K562 treated with DMSO at 1 percent for 24 hours (cell line): ENCODE data around the gene CARS1. TPM values are rescaled to one million over a fixed set of nuclear protein-coding genes. Genes with fewer than 3 reads are reported as not detected.

Experiments
- total RNA-seq: library from RNA; unstranded; fragments of 300-600 nt; gene quantifications from 2 replicates; pipeline ENCODE4 v1.2.3, GENCODE V29; 2022; ENCODE audit warnings: low read depth; ENCODE audit not compliant: insufficient read depth

CARS1 gene
- total RNA-seq: 164 and 175 TPM in 2 replicates

DNA sequence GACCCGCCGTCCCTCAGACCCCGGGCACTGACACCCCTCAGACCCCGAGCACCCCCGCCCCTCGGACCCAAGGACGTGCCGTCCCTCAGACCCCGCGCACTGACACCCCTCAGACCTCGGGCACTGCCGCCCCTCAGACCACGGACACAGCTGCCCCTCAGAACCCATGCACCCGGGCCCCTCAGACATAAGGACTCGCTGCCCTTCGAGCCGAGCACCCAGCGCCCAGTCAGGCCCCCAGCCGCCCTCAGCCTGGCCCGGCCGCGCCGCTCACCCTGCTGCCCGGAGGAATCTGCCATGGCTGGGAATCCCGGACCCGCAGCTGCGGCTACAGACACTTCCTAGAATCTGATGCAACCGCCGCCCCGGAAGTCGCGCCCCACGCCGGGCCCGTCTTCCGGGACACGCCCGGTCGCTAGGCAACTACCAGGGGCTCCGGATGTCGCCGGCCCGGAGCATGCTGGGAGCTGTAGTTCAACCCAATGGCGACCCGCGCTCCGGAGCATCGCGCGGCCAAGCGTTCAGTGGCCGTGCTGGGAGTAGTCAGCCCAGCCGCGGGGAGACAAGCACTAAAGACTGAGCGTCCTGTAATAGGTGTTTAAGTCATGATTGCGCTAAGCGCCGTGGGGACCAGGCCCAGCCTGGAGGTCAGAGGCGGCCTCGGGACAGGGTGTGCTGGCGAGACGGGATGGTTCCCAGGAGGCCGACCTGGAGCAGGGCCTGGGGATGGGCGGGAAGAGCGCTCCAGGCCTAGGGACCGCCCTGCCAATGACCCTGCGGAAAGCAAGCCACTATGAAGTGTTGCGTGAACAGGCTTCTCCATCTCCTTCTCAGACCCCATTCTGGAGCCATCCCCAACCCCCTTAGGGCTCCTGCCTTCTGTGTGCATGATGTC, at the start of gene CARS1:
Gene CARS1, minus strand, starts transcription at position 355 of the 895 bp plus-strand sequence. Its CDS starts 56 bp downstream, at position 299.

GRCh38 chr11:2992234-2992996, 64.8 kb downstream of the CARS1 start, which contains the start of gene NAP1L4:
TSS of gene NAP1L4 (minus strand) at chr11:2992329. CDS start at chr11:2979220, 13,109 bp downstream.

Other genes with a start within 250 kb of the CARS1 start
- 11.6 and 15.2 TPM in 2 replicates for gene CDKN1C, start 171.6 kb downstream of the CARS1 start, total RNA-seq
- gene PHLDA2, start 128.0 kb downstream of the CARS1 start, total RNA-seq: 44.1 and 49.3 TPM in 2 replicates
- gene NAP1L4, start 65.1 kb downstream of the CARS1 start, total RNA-seq: 107 and 120 TPM in 2 replicates
- gene OSBPL5, start 107.9 kb upstream of the CARS1 start, total RNA-seq: 10.1 and 11.7 TPM in 2 replicates
- not detected in 2 replicates for gene MRGPRG, start 161.4 kb upstream of the CARS1 start, total RNA-seq
- not detected in 2 replicates for gene MRGPRE, start 175.0 kb upstream of the CARS1 start, total RNA-seq